Subcutaneous adipose tissue (tissue), 4 donors: Measurements from ENCODE around the gene CDA. TPM values are rescaled to one million over a fixed set of nuclear protein-coding genes. Genes with fewer than 3 reads are reported as not detected.

Source experiments
- total RNA-seq, 4 donors: library from RNA; depleted of rRNA; stranded (reverse); fragments of >200 nt; gene quantifications; one replicate each; pipeline ENCODE4 v1.1.0, GENCODE V29; 2016
- TF ChIP-seq, protein P1 (sequence below): fragments of 450-650 bp; IDR thresholded peaks from one replicate; pipeline ENCODE4 v1.5.1; 2016; ENCODE audit warnings: low read depth, mild to moderate bottlenecking, control low read depth, antibody characterized with exemption, moderate library complexity

The CDA gene
- total RNA-seq, 4 donors from 2014 or later = 0.68 to 4.9 (median 2.4) TPM; not detected in 1

DNA sequence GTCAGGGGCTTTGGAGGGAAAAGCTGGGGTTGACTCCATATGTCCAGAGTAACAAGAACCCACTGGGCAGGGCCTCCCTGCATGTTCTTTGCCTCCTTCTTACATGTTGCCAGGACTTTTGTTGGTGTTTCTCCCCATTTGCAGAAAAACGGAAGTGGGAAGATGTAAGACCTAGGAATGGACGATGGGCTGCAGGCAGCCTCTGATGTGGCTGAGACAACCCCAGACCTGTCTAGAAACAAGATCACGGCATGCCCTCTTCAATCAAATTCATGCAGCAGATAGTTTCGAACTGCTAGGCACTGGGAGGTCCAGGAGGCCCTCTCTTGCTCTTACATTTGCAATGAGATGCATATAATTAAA lies 33.2 kb upstream of the CDA start:
- TF ChIP-seq, protein P1, sequence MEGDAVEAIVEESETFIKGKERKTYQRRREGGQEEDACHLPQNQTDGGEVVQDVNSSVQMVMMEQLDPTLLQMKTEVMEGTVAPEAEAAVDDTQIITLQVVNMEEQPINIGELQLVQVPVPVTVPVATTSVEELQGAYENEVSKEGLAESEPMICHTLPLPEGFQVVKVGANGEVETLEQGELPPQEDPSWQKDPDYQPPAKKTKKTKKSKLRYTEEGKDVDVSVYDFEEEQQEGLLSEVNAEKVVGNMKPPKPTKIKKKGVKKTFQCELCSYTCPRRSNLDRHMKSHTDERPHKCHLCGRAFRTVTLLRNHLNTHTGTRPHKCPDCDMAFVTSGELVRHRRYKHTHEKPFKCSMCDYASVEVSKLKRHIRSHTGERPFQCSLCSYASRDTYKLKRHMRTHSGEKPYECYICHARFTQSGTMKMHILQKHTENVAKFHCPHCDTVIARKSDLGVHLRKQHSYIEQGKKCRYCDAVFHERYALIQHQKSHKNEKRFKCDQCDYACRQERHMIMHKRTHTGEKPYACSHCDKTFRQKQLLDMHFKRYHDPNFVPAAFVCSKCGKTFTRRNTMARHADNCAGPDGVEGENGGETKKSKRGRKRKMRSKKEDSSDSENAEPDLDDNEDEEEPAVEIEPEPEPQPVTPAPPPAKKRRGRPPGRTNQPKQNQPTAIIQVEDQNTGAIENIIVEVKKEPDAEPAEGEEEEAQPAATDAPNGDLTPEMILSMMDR = no peak

DNA sequence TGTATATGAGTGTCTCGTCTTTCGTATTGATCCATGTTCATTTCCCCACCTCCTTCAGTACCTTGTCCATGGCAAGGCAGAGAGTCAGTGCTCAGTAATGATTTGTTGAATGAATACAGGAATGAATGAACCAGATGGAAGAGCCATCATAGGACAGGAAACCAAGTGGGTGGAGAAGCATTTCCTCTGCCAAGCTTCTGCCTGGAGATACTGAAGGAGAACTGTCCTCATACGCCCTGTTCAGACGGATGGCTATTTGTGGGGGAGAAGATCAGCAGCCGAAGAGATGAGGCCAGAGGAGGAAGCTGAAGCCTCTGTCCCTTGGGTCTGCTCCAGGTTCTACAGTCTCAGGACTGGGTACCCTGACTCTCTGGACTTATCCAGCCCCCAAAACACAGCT lies 30.7 kb upstream of the CDA start:
- TF ChIP-seq, protein P1 = no peak

DNA sequence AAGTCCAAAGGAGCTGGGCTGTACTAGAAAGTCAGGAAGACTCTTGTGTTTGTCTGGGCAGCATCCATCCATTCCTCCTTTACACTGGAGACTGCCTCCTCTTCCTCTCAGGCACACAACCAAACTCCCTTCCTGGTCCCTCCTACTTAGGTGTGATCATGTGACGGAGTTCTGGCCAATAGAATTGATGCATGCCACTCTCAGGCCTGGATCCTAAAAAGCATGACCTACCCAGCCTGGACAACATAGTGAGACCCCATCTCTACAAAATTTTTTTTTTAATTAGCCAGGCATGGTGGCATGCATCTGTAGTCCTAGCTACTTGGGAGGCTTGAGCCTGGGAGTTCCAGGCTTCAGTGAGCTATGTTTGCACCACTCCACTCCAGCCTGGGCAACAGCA lies 27.9 kb upstream of the CDA start:
- TF ChIP-seq, protein P1 = no peak

DNA sequence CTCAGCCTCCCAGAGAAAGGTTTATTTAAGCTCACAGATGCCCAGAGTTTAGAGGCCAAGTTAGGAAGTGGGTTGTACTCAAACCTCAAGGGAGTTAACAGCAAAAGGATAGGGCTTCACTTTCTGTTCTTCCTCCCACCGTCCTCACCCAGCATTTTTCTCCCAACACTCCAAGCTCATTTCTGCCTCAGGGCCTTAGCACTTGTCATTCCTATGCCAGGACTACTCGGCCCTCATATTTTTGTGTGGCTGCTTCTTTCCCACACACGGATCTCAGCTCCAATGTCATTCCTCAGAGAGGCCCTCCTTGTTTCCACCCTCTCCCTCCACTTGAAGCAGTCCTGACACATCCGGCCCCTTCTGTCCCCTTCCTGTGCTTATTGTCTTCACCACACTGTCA lies 23.7 kb upstream of the CDA start:
- TF ChIP-seq, protein P1 = no peak

DNA sequence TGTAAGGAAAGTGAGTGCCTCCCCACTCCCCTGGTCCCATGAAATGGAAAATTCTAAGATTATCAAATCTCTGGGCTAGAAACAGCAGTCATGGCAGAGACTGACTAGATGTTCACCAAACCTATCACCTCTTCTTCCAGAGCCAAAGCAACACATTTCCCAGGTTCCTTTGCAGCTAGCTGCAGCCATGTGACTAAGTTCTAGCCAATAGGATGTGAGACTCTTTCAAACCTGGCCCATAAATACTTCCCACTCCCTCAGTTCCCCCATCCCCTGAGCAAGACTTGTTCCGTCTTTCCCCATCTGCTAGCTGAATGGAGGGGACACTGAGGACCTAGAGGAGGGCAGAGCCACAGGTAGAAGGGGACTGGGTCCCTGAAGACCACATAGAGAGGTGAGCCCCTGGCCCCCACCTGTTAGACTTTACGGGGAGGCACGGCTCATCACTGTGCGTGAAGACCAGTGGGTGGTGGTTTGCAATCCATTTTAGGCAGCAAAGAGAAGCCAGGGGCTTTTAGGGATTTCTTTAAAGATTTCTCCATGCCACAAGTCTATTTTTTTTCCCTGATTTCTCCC lies 19.3 kb upstream of the CDA start:
- TF ChIP-seq, protein P1 = no peak

DNA sequence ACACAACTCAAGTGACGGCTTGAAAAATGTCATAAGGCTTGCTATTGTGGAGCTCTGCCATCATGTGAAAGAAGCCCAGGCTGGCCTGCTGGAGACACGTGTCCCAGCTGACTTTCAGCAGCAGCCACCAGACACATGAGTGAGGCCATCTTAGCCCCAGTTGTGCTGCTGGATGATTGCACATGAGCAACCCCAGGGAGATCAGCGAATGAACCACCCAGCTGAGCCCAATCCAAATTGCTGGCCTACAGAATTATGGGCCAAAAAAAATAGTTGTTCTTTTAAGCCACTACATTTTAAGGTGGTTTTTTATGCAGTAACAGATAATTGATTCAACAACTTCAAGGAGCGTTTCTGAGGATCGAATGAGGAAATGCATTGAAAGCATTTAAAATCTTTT lies 17.5 kb upstream of the CDA start:
- TF ChIP-seq, protein P1 = no peak

DNA sequence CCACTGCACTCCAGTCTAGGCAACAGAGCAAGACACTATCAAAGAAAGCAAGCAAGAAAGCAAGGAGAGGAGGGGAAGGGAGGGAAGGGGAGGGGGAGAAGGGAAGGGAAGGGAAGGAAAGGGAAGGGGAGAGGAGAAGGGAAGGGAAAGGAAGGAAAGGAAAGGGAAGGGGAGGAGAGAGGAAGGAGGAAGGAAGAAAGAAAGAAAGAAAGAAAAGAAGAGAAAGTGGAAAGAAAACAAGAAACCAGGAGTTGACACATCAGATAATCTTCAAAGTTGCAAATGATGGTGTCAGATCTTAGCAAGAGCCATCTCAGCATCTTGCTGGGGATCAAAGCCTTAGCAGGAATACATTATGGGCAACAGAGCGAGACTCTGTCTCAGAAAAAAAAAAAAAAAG lies 14.9 kb upstream of the CDA start:
- TF ChIP-seq, protein P1 = no peak
